NCI-H526 treated with DMSO at 0.1 percent for 48 hours (cell line): Measurements from ENCODE around the gene SEC14L1.

Source experiments
- DNase-seq: peaks from one replicate; lab custom pipeline; 2025; lab: John Stamatoyannopoulos, UW

SEC14L1 gene

DNA sequence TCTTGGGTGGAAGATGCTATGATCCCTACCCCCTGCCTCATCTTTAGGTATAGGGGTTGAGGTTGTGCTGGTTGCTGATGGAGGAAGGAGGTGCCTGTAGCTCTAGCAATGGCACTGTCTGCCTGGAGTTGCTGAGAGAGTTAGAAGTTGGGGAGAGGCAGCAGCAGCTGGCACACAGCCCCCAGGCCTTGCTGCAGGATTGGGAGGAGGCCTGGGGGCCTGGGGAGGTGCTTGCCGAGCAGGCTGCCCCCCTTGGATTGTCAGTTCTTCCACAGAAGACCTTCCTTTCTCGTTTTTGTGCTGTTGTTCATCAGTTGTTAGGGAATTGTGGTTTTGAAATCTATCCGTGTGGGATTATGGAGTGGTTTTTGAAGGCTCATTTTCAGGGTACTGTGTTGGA, 52.9 kb downstream of the SEC14L1 start:
- DNase-seq = no peak

DNA sequence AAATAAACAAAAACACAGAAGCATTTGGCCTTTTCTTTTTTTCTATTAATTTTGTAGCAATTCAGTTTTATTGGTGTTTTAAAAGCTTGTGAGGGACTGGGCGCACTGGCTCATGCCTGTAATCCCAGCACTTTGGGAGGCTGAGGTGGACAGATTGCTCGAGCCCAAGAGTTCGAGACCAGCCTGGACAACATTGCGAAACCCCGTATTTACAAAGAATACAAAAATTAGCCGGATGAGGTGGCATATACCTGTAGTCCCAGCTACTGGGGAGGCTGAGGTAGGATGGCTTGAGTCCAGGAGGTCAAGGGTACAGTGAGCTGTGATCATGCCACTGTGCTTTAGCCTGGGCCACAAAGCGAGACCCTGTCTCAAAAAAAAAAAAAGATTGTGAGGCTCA, 53.4 kb downstream of the SEC14L1 start:
- DNase-seq = no peak

DNA sequence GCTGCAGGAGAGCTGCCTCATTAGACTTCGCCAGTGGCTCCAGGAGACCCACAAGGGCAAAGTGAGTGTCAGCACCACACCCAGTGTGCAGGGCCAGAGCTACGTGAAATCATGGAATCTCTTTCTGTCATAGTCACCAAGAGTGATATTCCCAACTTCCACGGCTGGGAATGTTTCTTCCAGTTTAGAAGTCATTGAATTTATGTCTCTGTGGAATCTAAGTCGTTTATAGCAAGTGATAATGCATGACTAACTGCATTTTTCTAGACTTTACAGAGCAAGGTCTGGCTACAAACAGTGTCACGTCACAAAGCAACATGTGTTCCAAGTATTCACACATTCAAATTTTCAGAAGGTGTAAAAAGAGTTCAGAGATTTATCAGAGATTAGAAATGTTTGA, 55.5 kb downstream of the SEC14L1 start:
- DNase-seq = no peak

DNA sequence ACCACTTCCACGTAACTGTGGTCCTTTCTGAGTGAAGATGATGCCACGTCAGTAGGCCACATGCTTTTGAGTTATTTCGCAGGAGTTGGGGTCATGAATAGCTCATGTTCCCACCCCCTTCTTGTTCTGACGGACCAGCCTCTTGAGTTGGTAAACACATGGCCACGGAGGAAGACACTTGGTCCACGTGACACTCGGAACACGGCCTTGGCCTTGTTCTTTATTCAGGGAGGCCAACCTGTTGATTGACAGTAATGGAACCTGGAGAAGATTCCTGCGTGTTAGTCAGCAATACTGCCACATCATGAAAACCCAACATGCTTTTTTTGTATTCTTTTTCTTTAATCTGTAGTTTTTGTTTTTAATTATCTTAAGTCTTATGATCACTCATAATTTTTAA, 56.3 kb downstream of the SEC14L1 start:
- no peak for DNase-seq

GRCh38 chr17:77200711-77201110, 59.9 kb downstream of the SEC14L1 start:
- DNase-seq = no peak

GRCh38 chr17:77203436-77203835, 62.7 kb downstream of the SEC14L1 start:
- no peak for DNase-seq

- no peak for DNase-seq
Measured at GRCh38 chr17:77203846-77204245, 63.1 kb downstream of the SEC14L1 start.

- no peak for DNase-seq
Measured at GRCh38 chr17:77204536-77204935, 63.8 kb downstream of the SEC14L1 start.

- DNase-seq = no peak
Measured at GRCh38 chr17:77205396-77206125, 64.8 kb downstream of the SEC14L1 start.

DNA sequence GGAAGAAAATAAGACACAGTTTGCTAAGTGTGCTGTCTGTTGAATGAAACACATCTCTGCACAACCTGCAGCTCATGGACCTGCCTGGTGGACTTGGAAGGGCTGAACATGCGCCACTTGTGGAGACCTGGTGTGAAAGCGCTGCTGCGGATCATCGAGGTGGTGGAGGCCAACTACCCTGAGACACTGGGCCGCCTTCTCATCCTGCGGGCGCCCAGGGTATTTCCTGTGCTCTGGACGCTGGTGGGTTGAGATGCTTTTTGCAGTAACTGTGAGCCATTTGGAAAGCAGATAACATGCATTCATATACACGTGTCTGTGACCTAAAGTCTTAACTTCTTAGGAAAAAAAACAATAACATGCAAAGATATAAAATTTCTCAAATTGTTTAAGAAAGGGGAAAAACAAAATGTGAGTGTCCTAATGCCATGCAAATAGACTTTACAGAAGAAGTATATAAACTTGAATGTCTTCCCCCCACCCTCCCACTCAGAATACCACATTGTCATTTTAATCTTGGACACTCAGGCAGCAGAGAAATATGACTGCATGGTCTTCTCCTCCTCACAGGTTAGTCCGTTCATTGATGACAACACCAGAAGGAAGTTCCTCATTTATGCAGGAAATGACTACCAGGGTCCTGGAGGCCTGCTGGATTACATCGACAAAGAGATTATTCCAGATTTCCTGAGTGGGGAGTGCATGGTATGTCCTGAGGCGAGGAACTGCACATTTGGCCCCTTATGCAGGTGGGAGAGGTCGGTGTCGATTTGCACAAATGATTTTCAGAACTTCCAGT, 65.6 kb downstream of the SEC14L1 start:
- DNase-seq = no peak

DNA sequence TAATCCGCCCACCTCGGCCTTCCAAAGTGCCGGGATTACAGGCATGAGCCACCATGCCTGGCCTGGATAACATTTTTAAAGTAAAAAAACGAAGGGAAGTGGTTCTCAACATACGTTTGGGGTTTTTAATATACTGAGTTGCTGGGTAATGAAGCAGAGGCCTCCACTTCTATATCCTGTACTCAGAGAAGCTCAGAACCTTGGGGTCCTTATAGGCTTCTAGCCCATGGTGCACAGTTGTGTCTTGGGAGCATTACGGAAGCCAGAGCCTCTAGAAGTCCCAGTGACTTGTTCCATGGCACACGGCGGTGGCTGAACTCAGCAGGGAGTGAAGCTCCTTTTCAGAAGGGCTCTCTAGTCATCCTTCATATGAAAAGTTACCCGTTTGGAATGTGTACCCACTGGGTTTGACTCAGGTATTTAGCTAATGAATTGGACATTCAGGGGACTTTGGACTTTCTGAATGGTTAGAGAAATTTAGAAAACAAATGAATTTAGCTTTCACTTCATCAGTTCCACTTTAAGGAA, 67.0 kb downstream of the SEC14L1 start:
- no peak for DNase-seq

GRCh38 chr17:77208217-77208808, 67.5 kb downstream of the SEC14L1 start:
- DNase-seq = peak; percentile 13

DNA sequence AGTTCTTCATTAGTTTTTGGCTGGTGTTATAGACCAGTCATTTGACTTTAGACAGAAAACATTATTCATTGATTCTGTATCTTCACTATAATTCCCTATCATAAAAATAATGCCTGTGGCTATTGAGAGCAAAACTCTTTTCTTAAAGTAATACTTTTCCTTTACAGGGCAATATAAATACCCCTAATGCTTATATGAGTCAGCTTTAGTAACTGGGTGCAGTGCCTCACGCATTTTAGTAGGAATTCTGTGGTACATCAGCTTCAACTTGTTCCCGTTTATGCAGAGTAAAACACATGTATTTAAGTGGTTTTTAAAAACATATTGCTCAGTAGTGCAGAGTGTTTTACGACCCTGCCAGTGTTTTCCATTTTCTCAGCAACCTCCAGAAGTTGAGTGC, 68.1 kb downstream of the SEC14L1 start:
- DNase-seq = no peak

GRCh38 chr17:77209330-77209748, 68.6 kb downstream of the SEC14L1 start:
- no peak for DNase-seq

DNA sequence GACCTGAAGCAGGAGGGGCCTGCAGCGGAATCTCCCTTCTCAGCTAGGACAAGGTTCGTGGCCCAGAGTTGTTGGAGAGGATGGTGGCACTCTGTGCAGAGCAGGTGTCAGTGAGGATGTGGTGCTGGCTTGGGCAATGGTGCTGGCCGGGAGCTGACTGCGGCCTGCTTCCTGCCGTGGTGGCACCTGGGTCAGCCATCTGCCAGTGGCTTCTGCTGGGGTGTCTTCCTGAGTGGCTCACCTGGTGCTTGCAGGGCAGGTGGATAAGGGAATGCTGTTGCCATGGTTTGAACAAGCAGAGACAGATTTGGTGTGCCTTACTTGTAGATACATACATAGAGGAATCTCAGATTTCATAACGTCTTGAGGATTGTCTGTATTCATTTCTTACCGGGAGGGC, 69.6 kb downstream of the SEC14L1 start:
- no peak for DNase-seq

DNA sequence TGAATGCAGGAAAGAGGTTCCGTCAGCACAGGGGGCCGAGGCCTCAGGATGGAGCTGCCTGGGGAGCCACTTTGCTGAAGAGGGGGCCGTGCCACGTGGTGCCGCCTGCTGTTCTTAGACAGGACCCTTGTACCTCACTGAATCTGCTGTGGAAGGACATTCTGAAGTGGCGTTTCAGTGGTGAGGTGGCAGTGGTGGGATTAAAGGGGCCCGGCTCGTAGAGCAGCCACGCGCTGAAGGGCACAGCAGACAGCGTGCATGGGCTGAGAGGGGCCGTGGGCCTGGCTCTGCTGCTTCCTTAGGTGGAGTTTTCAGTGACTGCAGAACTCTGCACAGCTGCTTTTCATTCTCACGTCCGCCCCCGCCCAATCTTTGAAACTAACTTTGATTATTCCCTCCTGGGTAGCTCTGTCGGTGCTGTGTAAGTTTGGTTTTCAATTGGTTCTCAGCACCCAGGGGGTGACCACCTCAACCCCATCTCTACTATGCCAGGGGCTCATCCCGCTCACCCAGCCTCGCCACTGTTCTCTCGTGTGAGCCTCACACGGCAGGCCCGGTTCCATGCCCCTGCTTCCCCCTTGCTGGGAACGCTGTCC, 70.3 kb downstream of the SEC14L1 start:
- DNase-seq = no peak

DNA sequence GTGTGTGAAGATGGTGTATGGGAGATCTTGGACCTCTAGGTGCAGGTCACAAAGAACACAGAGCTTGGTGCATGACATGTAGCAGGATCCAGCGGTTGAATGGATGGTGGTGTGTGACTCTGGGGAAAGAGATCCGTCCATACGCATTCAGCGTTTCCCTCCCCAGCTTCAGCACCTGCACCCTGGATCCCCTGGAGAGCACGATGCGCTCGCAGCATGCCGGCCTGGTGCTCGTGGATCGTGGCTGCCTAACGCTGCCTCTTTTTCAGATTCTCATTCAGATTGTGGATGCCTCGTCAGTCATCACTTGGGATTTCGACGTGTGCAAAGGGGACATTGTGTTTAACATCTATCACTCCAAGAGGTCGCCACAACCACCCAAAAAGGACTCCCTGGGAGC, 70.9 kb downstream of the SEC14L1 start:
- no peak for DNase-seq

DNA sequence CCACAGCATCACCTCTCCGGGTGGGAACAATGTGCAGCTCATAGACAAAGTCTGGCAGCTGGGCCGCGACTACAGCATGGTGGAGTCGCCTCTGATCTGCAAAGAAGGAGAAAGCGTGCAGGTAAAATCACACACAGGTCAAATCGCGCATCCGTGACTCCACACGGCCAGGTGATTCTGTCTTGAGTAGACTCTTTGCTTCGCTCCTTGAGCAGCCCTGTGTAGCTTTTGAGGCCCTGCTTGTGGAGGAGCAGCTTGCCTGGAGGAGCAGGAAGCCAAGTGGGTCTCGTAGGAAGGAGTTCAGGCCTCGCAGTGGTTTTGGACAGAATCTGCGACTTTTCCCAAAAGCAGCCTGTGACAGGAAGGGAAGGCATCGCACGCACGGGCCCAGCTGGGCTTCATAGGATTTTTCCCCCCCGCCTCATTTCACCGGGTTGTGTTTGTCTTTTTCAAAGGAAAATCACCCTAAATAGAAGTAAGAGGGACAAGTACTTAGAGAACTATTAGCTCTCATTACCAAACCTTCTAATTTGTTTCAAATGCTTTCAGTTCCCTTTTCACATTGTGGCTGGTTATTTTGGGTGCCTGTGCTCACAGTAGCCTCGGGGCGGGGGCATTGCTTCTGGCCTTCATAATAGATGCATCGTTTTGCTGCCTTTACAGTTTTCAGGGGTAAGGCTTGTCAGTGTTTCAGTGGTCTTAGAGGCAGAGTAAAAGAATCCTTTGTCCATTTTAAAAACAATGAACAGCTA, 71.5 kb downstream of the SEC14L1 start:
- DNase-seq = no peak

GRCh38 chr17:77212833-77213777, 72.3 kb downstream of the SEC14L1 start:
- DNase-seq = no peak

- DNase-seq = no peak
Measured at GRCh38 chr17:77213778-77214132, 73.0 kb downstream of the SEC14L1 start.

DNA sequence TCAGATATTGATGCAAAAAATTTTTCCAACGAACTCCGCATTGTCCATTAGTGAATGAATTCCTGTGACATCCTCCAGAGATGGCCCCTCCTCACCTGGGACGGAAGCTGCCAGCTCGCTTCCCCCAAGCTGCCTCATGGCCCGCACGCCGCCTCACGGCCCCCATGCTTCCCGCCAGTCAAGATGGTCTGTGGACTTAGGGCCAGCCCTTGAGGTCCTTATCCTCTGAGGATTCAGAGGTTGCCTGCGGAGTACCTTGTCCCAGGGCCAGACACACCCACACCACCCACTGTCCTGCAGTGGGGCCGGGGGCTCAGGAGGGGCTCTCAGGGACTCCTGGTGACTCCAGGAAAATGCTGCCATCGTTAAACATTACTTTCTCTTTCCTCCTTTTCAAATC, 73.6 kb downstream of the SEC14L1 start:
- DNase-seq = no peak
